T-helper 1 cell treated with Interleukin-12 subunit alpha and Interleukin-12 subunit beta and Interleukin-4 antibody, amounts not matched to agents 30 μg/mL and 1 μg/mL, for 36 hours (primary cell): Measurements from ENCODE around the gene JAKMIP2.
"Not testable (repeated sequence)": the region's sequence is repeated elsewhere in the genome, so short reads cannot be mapped to it uniquely, and the experiment has no call there.

Experiments
- H3K27ac Mint-ChIP-seq: one replicate; pipeline ENCODE4 v1.8.0; 2021; ENCODE audit warnings: mild to moderate bottlenecking, mixed read lengths
- H3K27me3 Mint-ChIP-seq: one replicate; pipeline ENCODE4 v1.8.0; 2021; ENCODE audit warnings: low read depth, mixed read lengths
- H3K36me3 Mint-ChIP-seq: one replicate; pipeline ENCODE4 v1.8.0; 2021; ENCODE audit warnings: low read depth, mixed read lengths
- H3K4me1 Mint-ChIP-seq: one replicate; pipeline ENCODE4 v1.8.0; 2021; ENCODE audit warnings: low read depth, mixed read lengths
- H3K4me3 Mint-ChIP-seq: one replicate; pipeline ENCODE4 v1.8.0; 2021; ENCODE audit warnings: mild to moderate bottlenecking, moderate library complexity, mixed read lengths
- H3K9me3 Mint-ChIP-seq: one replicate; pipeline ENCODE4 v1.8.0; 2021; ENCODE audit warnings: mixed read lengths

The JAKMIP2 gene

GRCh38 chr5:147617711-147618350 is 164.7 kb downstream of the JAKMIP2 start:
- Mint-ChIP-seq H3K27ac (no peak overlapping the region), H3K27me3 (no peaks in the 10 kb centered on the region), H3K4me1 (no peaks in the 10 kb centered on the region), H3K9me3 (no peaks in the 10 kb centered on the region), H3K36me3 (no peaks in the 10 kb centered on the region), H3K4me3 (no peak overlapping the region)

GRCh38 chr5:147617191-147617606 is 165.3 kb downstream of the JAKMIP2 start:
- Mint-ChIP-seq H3K4me3 (no peak overlapping the region), H3K36me3 (no peaks in the 10 kb centered on the region), H3K4me1 (no peaks in the 10 kb centered on the region), H3K9me3 (no peaks in the 10 kb centered on the region), H3K27me3 (no peaks in the 10 kb centered on the region), H3K27ac (no peak overlapping the region)

- Mint-ChIP-seq H3K4me1 (no peaks in the 10 kb centered on the region), H3K4me3 (no peak overlapping the region), H3K27ac (no peak overlapping the region), H3K9me3 (no peaks in the 10 kb centered on the region), H3K27me3 (no peaks in the 10 kb centered on the region), H3K36me3 (no peaks in the 10 kb centered on the region)
Observed at GRCh38 chr5:147616421-147616820, 166.1 kb downstream of the JAKMIP2 start.

- H3K4me3 Mint-ChIP-seq = no peak overlapping the region
Observed at GRCh38 chr5:147613359-147613758, 169.2 kb downstream of the JAKMIP2 start.

GRCh38 chr5:147611483-147611882 is 171.0 kb downstream of the JAKMIP2 start:
- Mint-ChIP-seq H3K9me3 (no peaks in the 10 kb centered on the region), H3K27me3 (no peaks in the 10 kb centered on the region), H3K4me1 (no peaks in the 10 kb centered on the region), H3K4me3 (no peak overlapping the region), H3K27ac (no peak overlapping the region), H3K36me3 (no peaks in the 10 kb centered on the region)

More at GRCh38 chr5:147613359-147613758, 169.2 kb downstream of the JAKMIP2 start:
- H3K36me3 Mint-ChIP-seq = no peaks in the 10 kb centered on the region
- no peaks in the 10 kb centered on the region for H3K27me3 Mint-ChIP-seq
- no peaks in the 10 kb centered on the region for H3K9me3 Mint-ChIP-seq
- no peaks in the 10 kb centered on the region for H3K4me1 Mint-ChIP-seq
- no peak overlapping the region for H3K27ac Mint-ChIP-seq

- Mint-ChIP-seq H3K4me1 (no peaks in the 10 kb centered on the region), H3K9me3 (no peaks in the 10 kb centered on the region), H3K27ac (no peak overlapping the region)
Observed at GRCh38 chr5:147610798-147611197, 171.7 kb downstream of the JAKMIP2 start.

GRCh38 chr5:147601652-147602051 is 180.9 kb downstream of the JAKMIP2 start:
- Mint-ChIP-seq H3K4me3 (no peak overlapping the region), H3K9me3 (no peaks in the 10 kb centered on the region), H3K36me3 (no peaks in the 10 kb centered on the region), H3K4me1 (no peaks in the 10 kb centered on the region), H3K27me3 (no peaks in the 10 kb centered on the region), H3K27ac (no peak overlapping the region)

More at GRCh38 chr5:147610798-147611197, 171.7 kb downstream of the JAKMIP2 start:
- H3K36me3 Mint-ChIP-seq = no peaks in the 10 kb centered on the region
- no peak overlapping the region for H3K4me3 Mint-ChIP-seq
- no peaks in the 10 kb centered on the region for H3K27me3 Mint-ChIP-seq

- Mint-ChIP-seq H3K27ac (no peak overlapping the region), H3K36me3 (no peaks in the 10 kb centered on the region), H3K4me1 (no peaks in the 10 kb centered on the region), H3K9me3 (no peaks in the 10 kb centered on the region), H3K27me3 (no peaks in the 10 kb centered on the region), H3K4me3 (no peak overlapping the region)
Observed at GRCh38 chr5:147591120-147591519, 191.4 kb downstream of the JAKMIP2 start.

- Mint-ChIP-seq H3K36me3 (no peaks in the 10 kb centered on the region), H3K27ac (no peak overlapping the region), H3K4me1 (no peaks in the 10 kb centered on the region), H3K27me3 (no peaks in the 10 kb centered on the region), H3K9me3 (no peaks in the 10 kb centered on the region), H3K4me3 (no peak overlapping the region)
Observed at GRCh38 chr5:147590096-147590495, 192.4 kb downstream of the JAKMIP2 start.

- no peak overlapping the region for H3K27ac Mint-ChIP-seq
- no peaks in the 10 kb centered on the region for H3K36me3 Mint-ChIP-seq
- H3K27me3 Mint-ChIP-seq = no peaks in the 10 kb centered on the region
- H3K9me3 Mint-ChIP-seq = no peaks in the 10 kb centered on the region
- H3K4me1 Mint-ChIP-seq = no peaks in the 10 kb centered on the region
- no peak overlapping the region for H3K4me3 Mint-ChIP-seq
Observed at GRCh38 chr5:147586832-147587231, 195.7 kb downstream of the JAKMIP2 start.

- Mint-ChIP-seq H3K4me3 (no peak overlapping the region), H3K27me3 (no peaks in the 10 kb centered on the region), H3K36me3 (no peaks in the 10 kb centered on the region), H3K9me3 (no peaks in the 10 kb centered on the region), H3K4me1 (no peaks in the 10 kb centered on the region), H3K27ac (no peak overlapping the region)
Observed at GRCh38 chr5:147586221-147586620, 196.3 kb downstream of the JAKMIP2 start.

GRCh38 chr5:147582272-147582671 is 200.3 kb downstream of the JAKMIP2 start:
- not testable (repeated sequence) for H3K27me3 Mint-ChIP-seq, H3K4me3 Mint-ChIP-seq, H3K4me1 Mint-ChIP-seq, H3K9me3 Mint-ChIP-seq, H3K27ac Mint-ChIP-seq, H3K36me3 Mint-ChIP-seq

GRCh38 chr5:147580418-147580817 is 202.1 kb downstream of the JAKMIP2 start:
- not testable (repeated sequence) for H3K9me3 Mint-ChIP-seq, H3K4me3 Mint-ChIP-seq, H3K4me1 Mint-ChIP-seq, H3K27ac Mint-ChIP-seq, H3K36me3 Mint-ChIP-seq, H3K27me3 Mint-ChIP-seq

- no peaks in the 10 kb centered on the region for H3K36me3 Mint-ChIP-seq
- H3K9me3 Mint-ChIP-seq = no peaks in the 10 kb centered on the region
- no peak overlapping the region for H3K27ac Mint-ChIP-seq
- H3K4me1 Mint-ChIP-seq = no peaks in the 10 kb centered on the region
- no peak overlapping the region for H3K4me3 Mint-ChIP-seq
- H3K27me3 Mint-ChIP-seq = no peaks in the 10 kb centered on the region
Observed at GRCh38 chr5:147578228-147579024, 204.1 kb downstream of the JAKMIP2 start.
